ENCODE results near the gene ZFP30. TPM values are rescaled to one million over a fixed set of nuclear protein-coding genes. Genes with fewer than 3 reads are reported as not detected.

ZFP30 gene
- total and polyA plus RNA-seq, 2 of the 4 experiments (the other 2 are of a cell fraction) = 1.7 to 10.2 TPM

DNA sequence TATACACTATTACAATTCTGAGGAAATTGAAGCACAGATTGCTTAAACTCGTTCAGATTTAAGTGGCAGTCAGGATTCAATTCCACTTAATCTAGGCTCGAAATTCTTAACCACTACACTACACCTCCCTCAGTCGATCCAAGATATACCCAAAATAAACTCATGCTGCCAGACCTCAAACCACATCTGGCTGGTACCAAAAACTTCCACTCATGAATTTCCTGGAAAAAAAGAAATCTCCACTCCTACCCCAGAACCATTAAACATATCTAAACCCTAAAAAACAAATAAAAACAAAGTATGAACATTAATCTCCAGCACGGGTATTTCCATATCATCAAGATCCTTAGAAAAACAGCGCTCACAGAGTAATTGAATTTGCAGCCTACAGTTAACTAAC, 1.1 kb downstream of the ZFP30 start:
- Histone ChIP-seq H3K9ac (ENCODE audit: low read depth, low read length) (peak overlapping the region; percentile 75; the same call in 1 of the 2 replicates), H3K27me3 (ENCODE audit: control insufficient read depth, insufficient read depth, low read length) (no peaks in the 10 kb centered on the region), H3K4me1 (ENCODE audit: control insufficient read depth, insufficient read depth, low read length) (no peaks in the 10 kb centered on the region), H4K8ac (ENCODE audit: low read depth in 2 of 2, low read length in 2 of 2) (no peak overlapping the region; a peak in 1 of 4 replicates), H2BK15ac (ENCODE audit: low read depth, low read length) (no peak overlapping the region), H3K36me3 (ENCODE audit: control insufficient read depth, insufficient read depth, low read length) (peaks cover 5% of the 10 kb centered on the region; the same call in 1 of the 2 replicates), H3K14ac (replicated peaks; ENCODE audit: low read depth, low read length) (peak overlapping the region; percentile 90), H3K79me1 (ENCODE audit: low read depth in 1 of 2, low read length in 2 of 2) (peaks cover 0 to 20% of the 10 kb centered on the region in 2 experiments; a peak in 2 of 4 replicates), H4K20me1 (ENCODE audit: insufficient read depth, low read length) (no peaks in the 10 kb centered on the region), H3K18ac (ENCODE audit: low read depth, low read length) (no peak overlapping the region), H3K56ac (ENCODE audit: extremely low read depth, insufficient read depth, low read length) (peak overlapping the region; percentile 85; the same call in 1 of the 2 replicates), H4K5ac (ENCODE audit: low read depth, low read length) (no peak overlapping the region), H4K91ac (ENCODE audit: insufficient read depth, low read depth, low read length) (no peak overlapping the region), H3K27ac (ENCODE audit: insufficient read depth, low read length) (no peak overlapping the region), H2BK120ac (ENCODE audit: low read depth, low read length) (no peak overlapping the region), H3K4me3 (ENCODE audit: insufficient read depth, low read depth, low read length) (peak overlapping the region; percentile 89), H2BK5ac (ENCODE audit: low read depth, low read length, poor library complexity, severe bottlenecking) (peak overlapping the region; percentile 44), H2AK5ac (ENCODE audit: low read depth, low read length) (no peak overlapping the region), H2AK9ac (replicated peaks; ENCODE audit: low read depth, low read length, poor library complexity) (no peak overlapping the region), H3K9me1 (ENCODE audit: insufficient read depth, low read length) (no peaks in the 10 kb centered on the region), H2BK20ac (ENCODE audit: low read depth, low read length) (no peak overlapping the region), H2AFZ (replicated peaks; ENCODE audit: low read length, poor library complexity) (no peak overlapping the region), H3K23ac (ENCODE audit: low read depth, low read length) (peak overlapping the region; percentile 92), H3K4me2 (ENCODE audit: low read depth, low read length) (peak overlapping the region; percentile 68), H3K9me3 (ENCODE audit: control insufficient read depth, insufficient read depth, low read length) (peaks cover 6% of the 10 kb centered on the region; the same call in 1 of the 2 replicates), H3K4ac (ENCODE audit: low read depth, low read length) (no peak overlapping the region)
- BruUV-seq (replicated peaks) = no TSS peak
- in situ Hi-C loops (cut with MboI; ENCODE audit: low sequenced_read_pairs) = no loop called here
- dilution Hi-C loops (cut with HindIII; ENCODE audit: low sequenced_read_pairs, unreplicated experiment) = no loop called here
- no peak for TF ChIP-seq CEBPB (IDR thresholded peaks at IDR 0.05; ENCODE audit: low read depth, low read length)
- ChIA-PET POLR2A (ENCODE audit: unreplicated experiment) (no interaction called here), CTCF (no interaction called here)
- intact Hi-C loops (cut with micrococcal nuclease) = loop anchor here (2.0 to 5.0 kb wide), 2 partner anchors 39 to 123 kb away; partner anchors contain the start of gene ZNF573
- DNase-seq (no peak), ATAC-seq (ENCODE audit: low read depth) (no peak)
- 4% methylated on average over 4 of the region's 5 CpGs; no CpG with 5 or more reads in 1 of the 2 experiments for WGBS, 2 experiments (ENCODE audit: extremely low coverage in 2 of 2, insufficient read length in 1 of 2)
